Breast epithelium (tissue), 3 donors: ENCODE measurements around the gene FUCA2.

ENCODE experiments used
- POLR2A ChIP-seq: fragments of 450-650 bp; IDR thresholded peaks from one replicate; pipeline ENCODE4 v1.6.1; 2016; ENCODE audit warnings: antibody characterized with exemption, mild to moderate bottlenecking, moderate library complexity
- POLR2AphosphoS5 ChIP-seq, 3 donors: sonication (generic); formaldehyde crosslinking; IDR thresholded peaks; one replicate each; pipeline ENCODE4 v1.6.1; 2017; ENCODE audit warnings: antibody characterized with exemption in 3 of 3
- TF ChIP-seq, protein P1 (sequence below), 3 donors: fragments of 450-650 bp; IDR thresholded peaks; one replicate each; pipeline ENCODE4 v1.5.1; 2016 to 2017; ENCODE audit warnings: antibody characterized with exemption in 3 of 3, mild to moderate bottlenecking in 3 of 3, moderate library complexity in 3 of 3

DNA sequence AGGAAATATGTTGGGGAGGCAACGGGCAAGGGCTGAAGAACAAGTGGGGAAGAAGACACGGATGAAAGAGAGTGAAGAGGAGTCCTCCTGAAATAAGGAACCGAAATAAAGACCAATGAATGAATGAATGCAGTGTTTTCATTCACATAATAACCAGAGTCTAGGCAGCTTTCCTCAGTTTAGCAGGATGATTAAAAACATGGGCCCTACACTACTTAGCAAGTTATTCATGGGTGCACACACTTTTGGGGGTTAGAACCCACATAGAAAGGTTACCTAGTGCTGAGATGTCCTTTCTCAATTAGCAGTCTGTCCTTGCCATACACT, 5.9 kb upstream of the FUCA2 start:
- TF ChIP-seq, protein P1, sequence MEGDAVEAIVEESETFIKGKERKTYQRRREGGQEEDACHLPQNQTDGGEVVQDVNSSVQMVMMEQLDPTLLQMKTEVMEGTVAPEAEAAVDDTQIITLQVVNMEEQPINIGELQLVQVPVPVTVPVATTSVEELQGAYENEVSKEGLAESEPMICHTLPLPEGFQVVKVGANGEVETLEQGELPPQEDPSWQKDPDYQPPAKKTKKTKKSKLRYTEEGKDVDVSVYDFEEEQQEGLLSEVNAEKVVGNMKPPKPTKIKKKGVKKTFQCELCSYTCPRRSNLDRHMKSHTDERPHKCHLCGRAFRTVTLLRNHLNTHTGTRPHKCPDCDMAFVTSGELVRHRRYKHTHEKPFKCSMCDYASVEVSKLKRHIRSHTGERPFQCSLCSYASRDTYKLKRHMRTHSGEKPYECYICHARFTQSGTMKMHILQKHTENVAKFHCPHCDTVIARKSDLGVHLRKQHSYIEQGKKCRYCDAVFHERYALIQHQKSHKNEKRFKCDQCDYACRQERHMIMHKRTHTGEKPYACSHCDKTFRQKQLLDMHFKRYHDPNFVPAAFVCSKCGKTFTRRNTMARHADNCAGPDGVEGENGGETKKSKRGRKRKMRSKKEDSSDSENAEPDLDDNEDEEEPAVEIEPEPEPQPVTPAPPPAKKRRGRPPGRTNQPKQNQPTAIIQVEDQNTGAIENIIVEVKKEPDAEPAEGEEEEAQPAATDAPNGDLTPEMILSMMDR (IDR thresholded peaks at IDR 0.05): no peak
- TF ChIP-seq POLR2A (no peak), POLR2AphosphoS5 (IDR thresholded peaks at IDR 0.05) (no peak)
